H1 (cell line): ENCODE measurements around the gene ZBTB7B. TPM values are rescaled to one million over a fixed set of nuclear protein-coding genes. Genes with fewer than 3 reads are reported as not detected.

ENCODE experiments used
- EP300 ChIP-seq, 2 experiments: IDR thresholded peaks; 1 replicate in 1 of 2; 2 replicates in 1 of 2; pipeline ENCODE4 v1.6.1; 2011 to 2012; ENCODE audit warnings: low read depth in 2 of 2, low read length in 2 of 2, mild to moderate bottlenecking in 2 of 2, borderline replicate concordance in 1 of 2, inconsistent platforms in 1 of 2, moderate library complexity in 1 of 2
- GABPA ChIP-seq: IDR thresholded peaks from 2 replicates; pipeline ENCODE4 v1.6.1; 2011; ENCODE audit warnings: mild to moderate bottlenecking, low read length, moderate library complexity, borderline replicate concordance; ENCODE audit not compliant: insufficient read depth
- RBBP5 ChIP-seq: IDR thresholded peaks from 2 replicates; pipeline ENCODE4 v1.7.1; 2012; ENCODE audit warnings: low read depth, mild to moderate bottlenecking, inconsistent platforms, low read length, moderate library complexity, borderline replicate concordance
- SUZ12 ChIP-seq: fragments of 200-600 bp; sonication (generic); IDR thresholded peaks from 2 replicates; pipeline ENCODE4 v1.6.1; 2012; ENCODE audit warnings: mild to moderate bottlenecking, inconsistent platforms, low read length, moderate library complexity, mixed read lengths
- TAF7 ChIP-seq: optimal IDR thresholded peaks from 2 replicates; pipeline ENCODE3; 2011; ENCODE audit warnings: low read depth, mild to moderate bottlenecking, inconsistent platforms, low read length, moderate library complexity, borderline replicate concordance
- TCF12 ChIP-seq: IDR thresholded peaks from 2 replicates; pipeline ENCODE4 v1.6.1; 2011; ENCODE audit warnings: low read depth, mild to moderate bottlenecking, low read length
- polyA plus RNA-seq, 7 experiments: library from polyadenylated mRNA; depleted of rRNA in 3 of 7; stranded (reverse) in 5 of 7; unstranded in 2 of 7; fragments of >200 nt in 5 of 7; fragments of 200-250 nt in 2 of 7; gene quantifications; 1 replicate in 5 of 7; 2 replicates in 1 of 7; 4 replicates in 1 of 7; pipeline versions ENCODE4 v1.2.1 to v1.2.3, GENCODE V29; 2011 to 2013; ENCODE audit warnings: missing spikeins in 2 of 7, mixed read lengths in 2 of 7
- total RNA-seq: library from RNA; stranded (reverse); fragmentation: NEBNext Ultra II Directional; extraction: Animal tissue kit (Norgen Biotek cat#: 25700); gene quantifications from 2 replicates; pipeline ENCODE4 v1.2.1, GENCODE V29; 2021
- TF ChIP-seq, protein P1 (sequence below): IDR thresholded peaks from 2 replicates; pipeline ENCODE4 v1.6.1; 2012; ENCODE audit warnings: inconsistent platforms
- TF ChIP-seq, protein P2 (sequence below): fragments of 300-600 bp; sonication (generic); IDR thresholded peaks from 2 replicates; pipeline ENCODE4 v1.7.1; 2012; ENCODE audit warnings: low read length, moderate library complexity, mild to moderate bottlenecking, inconsistent platforms; ENCODE audit not compliant: insufficient replicate concordance

The ZBTB7B gene
- total and polyA plus RNA-seq, 2 of the 8 experiments (the other 6 are each of a cell fraction or from before 2014, with no cell fraction given), result 24.5 to 36.9 TPM

DNA sequence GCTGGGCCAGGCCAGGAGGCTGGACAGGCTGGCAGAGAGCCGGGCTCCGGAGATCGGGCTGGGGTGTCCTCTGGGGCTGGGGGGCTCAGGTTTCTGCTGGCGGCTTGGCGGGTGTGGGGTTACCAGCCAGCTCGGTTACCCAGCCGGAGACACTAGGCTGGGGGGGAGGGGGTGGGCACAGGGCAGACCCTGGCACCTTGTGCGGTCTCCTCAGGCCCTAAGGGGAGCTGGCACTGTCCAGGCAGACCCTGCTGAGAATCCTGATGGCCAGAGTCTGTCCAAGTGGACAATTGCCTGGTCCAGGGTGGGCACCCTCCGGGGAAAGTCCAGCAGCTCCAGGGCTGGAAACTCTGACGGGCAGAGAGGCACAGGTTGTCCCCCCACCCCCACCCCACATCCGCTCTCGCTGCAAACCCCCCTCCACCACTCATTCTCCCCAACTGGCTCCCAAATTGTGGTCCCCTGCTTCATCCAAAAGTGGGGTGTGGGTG lies 6.7 kb downstream of the ZBTB7B start (continued):
- TF ChIP-seq RBBP5 (no peak), SUZ12 (no peak), GABPA (no peak), TCF12 (no peak), TAF7 (no peak), EP300 (IDR thresholded peaks at IDR 0.05; ENCODE audit: borderline replicate concordance in 1 of 2, low read depth in 2 of 2, low read length in 2 of 2) (no peak)
- TF ChIP-seq, protein P1, sequence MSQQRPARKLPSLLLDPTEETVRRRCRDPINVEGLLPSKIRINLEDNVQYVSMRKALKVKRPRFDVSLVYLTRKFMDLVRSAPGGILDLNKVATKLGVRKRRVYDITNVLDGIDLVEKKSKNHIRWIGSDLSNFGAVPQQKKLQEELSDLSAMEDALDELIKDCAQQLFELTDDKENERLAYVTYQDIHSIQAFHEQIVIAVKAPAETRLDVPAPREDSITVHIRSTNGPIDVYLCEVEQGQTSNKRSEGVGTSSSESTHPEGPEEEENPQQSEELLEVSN, result no peak
- TF ChIP-seq, protein P2, sequence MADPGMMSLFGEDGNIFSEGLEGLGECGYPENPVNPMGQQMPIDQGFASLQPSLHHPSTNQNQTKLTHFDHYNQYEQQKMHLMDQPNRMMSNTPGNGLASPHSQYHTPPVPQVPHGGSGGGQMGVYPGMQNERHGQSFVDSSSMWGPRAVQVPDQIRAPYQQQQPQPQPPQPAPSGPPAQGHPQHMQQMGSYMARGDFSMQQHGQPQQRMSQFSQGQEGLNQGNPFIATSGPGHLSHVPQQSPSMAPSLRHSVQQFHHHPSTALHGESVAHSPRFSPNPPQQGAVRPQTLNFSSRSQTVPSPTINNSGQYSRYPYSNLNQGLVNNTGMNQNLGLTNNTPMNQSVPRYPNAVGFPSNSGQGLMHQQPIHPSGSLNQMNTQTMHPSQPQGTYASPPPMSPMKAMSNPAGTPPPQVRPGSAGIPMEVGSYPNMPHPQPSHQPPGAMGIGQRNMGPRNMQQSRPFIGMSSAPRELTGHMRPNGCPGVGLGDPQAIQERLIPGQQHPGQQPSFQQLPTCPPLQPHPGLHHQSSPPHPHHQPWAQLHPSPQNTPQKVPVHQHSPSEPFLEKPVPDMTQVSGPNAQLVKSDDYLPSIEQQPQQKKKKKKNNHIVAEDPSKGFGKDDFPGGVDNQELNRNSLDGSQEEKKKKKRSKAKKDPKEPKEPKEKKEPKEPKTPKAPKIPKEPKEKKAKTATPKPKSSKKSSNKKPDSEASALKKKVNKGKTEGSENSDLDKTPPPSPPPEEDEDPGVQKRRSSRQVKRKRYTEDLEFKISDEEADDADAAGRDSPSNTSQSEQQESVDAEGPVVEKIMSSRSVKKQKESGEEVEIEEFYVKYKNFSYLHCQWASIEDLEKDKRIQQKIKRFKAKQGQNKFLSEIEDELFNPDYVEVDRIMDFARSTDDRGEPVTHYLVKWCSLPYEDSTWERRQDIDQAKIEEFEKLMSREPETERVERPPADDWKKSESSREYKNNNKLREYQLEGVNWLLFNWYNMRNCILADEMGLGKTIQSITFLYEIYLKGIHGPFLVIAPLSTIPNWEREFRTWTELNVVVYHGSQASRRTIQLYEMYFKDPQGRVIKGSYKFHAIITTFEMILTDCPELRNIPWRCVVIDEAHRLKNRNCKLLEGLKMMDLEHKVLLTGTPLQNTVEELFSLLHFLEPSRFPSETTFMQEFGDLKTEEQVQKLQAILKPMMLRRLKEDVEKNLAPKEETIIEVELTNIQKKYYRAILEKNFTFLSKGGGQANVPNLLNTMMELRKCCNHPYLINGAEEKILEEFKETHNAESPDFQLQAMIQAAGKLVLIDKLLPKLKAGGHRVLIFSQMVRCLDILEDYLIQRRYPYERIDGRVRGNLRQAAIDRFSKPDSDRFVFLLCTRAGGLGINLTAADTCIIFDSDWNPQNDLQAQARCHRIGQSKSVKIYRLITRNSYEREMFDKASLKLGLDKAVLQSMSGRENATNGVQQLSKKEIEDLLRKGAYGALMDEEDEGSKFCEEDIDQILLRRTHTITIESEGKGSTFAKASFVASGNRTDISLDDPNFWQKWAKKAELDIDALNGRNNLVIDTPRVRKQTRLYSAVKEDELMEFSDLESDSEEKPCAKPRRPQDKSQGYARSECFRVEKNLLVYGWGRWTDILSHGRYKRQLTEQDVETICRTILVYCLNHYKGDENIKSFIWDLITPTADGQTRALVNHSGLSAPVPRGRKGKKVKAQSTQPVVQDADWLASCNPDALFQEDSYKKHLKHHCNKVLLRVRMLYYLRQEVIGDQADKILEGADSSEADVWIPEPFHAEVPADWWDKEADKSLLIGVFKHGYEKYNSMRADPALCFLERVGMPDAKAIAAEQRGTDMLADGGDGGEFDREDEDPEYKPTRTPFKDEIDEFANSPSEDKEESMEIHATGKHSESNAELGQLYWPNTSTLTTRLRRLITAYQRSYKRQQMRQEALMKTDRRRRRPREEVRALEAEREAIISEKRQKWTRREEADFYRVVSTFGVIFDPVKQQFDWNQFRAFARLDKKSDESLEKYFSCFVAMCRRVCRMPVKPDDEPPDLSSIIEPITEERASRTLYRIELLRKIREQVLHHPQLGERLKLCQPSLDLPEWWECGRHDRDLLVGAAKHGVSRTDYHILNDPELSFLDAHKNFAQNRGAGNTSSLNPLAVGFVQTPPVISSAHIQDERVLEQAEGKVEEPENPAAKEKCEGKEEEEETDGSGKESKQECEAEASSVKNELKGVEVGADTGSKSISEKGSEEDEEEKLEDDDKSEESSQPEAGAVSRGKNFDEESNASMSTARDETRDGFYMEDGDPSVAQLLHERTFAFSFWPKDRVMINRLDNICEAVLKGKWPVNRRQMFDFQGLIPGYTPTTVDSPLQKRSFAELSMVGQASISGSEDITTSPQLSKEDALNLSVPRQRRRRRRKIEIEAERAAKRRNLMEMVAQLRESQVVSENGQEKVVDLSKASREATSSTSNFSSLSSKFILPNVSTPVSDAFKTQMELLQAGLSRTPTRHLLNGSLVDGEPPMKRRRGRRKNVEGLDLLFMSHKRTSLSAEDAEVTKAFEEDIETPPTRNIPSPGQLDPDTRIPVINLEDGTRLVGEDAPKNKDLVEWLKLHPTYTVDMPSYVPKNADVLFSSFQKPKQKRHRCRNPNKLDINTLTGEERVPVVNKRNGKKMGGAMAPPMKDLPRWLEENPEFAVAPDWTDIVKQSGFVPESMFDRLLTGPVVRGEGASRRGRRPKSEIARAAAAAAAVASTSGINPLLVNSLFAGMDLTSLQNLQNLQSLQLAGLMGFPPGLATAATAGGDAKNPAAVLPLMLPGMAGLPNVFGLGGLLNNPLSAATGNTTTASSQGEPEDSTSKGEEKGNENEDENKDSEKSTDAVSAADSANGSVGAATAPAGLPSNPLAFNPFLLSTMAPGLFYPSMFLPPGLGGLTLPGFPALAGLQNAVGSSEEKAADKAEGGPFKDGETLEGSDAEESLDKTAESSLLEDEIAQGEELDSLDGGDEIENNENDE, result no peak
- TF ChIP-seq, all 59 proteins: peak for 0
